Adrenal gland (tissue), 19 donors: ENCODE results near the gene TCEAL1. TPM values are rescaled to one million over a fixed set of nuclear protein-coding genes. Genes with fewer than 3 reads are reported as not detected.

Experiments used
- DNase-seq, 7 donors: peaks; one replicate each; pipeline ENCODE4 v3.0.0-alpha.2; 2019 to 2020
- H3K27ac ChIP-seq, 5 donors: fragments of 200-600 bp; sonication (generic) in 4 of 5; 1 replicate in 3 of 5; 2 replicates in 2 of 5; pipeline versions ENCODE4 v1.5.1 to v1.8.0; 2016 to 2020; ENCODE audit warnings: mild to moderate bottlenecking in 1 of 5
- H3K27me3 ChIP-seq: fragments of 200-600 bp; 2 replicates; pipeline ENCODE4 v1.8.0; 2021
- H3K36me3 ChIP-seq, 2 donors: fragments of 200-600 bp; replicated peaks in 1 of 2; 1 replicate in 1 of 2; 2 replicates in 1 of 2; pipeline versions ENCODE4 v1.5.1 to v1.8.0; 2018 to 2022
- H3K4me1 ChIP-seq, 2 donors: fragments of 200-600 bp; replicated peaks in 1 of 2; 1 replicate in 1 of 2; 2 replicates in 1 of 2; pipeline versions ENCODE4 v1.5.1 to v1.8.0; 2018 to 2021
- H3K4me3 ChIP-seq, 4 donors: fragments of 200-600 bp; sonication (generic) in 3 of 4; one replicate each; pipeline ENCODE4 v1.5.1; 2016 to 2018
- H3K9me3 ChIP-seq, 3 donors: fragments of 200-600 bp; sonication (generic) in 1 of 3; replicated peaks in 1 of 3; 1 replicate in 2 of 3; 2 replicates in 1 of 3; pipeline versions ENCODE4 v1.5.1 to v1.8.0; 2016 to 2021
- POLR2A ChIP-seq, 2 donors: fragments of 450-650 bp; IDR thresholded peaks; one replicate each; pipeline ENCODE4 v1.6.1; 2017; ENCODE audit warnings: antibody characterized with exemption in 2 of 2, mild to moderate bottlenecking in 2 of 2, moderate library complexity in 1 of 2
- WGBS, 4 donors: extraction: QIAGEN DNeasy Blood & Tissue Kit in 2 of 4; methylation state at CpG; one replicate each; pipeline versions ENCODE4 v1.1.5 to v1.1.7; 2013 to 2017; 5-methylcytosine and 5-hydroxymethylcytosine counted together
- intact Hi-C, 2 donors: fragments of 100-400 bp; cut with DNase I; formaldehyde crosslinking; loops; one replicate each; pipeline versions ENCODE4 v1.14.1 to v1.15.0; 2022 to 2023
- long read RNA-seq, 10 donors: library from polyadenylated mRNA in 3 of 10; unstranded in 2 of 10; stranded (forward) in 1 of 10; transcript quantifications; one replicate each; pipeline ENCODE4 v2.0.0 and lab custom pipeline, GENCODE V29; 2021 to 2026
- polyA plus RNA-seq, 3 donors: library from polyadenylated mRNA; stranded (reverse); fragments of 200-250 nt in 2 of 3; fragments of 350-450 nt in 1 of 3; fragmentation: Illumina TruSeq in 1 of 3; extraction: RNeasy Lipid Tissue Mini Kit (QIAGEN cat#74804) in 1 of 3; gene quantifications; one replicate each; pipeline ENCODE4 v1.2.3, GENCODE V29; 2013 to 2014
- total RNA-seq, 9 donors: library from RNA; depleted of rRNA in 4 of 9; stranded (reverse); fragments of >200 nt in 4 of 9; fragments of 120-200 nt in 1 of 9; fragmentation: NEBNext Ultra II Directional in 1 of 9; extraction: Animal tissue kit (Norgen Biotek cat#: 25700) in 1 of 9; gene quantifications; one replicate each; pipeline versions ENCODE4 v1.1.0 to v1.2.4, GENCODE V29; 2013 to 2023
- TF ChIP-seq, protein P1 (sequence below), 6 experiments: fragments of 450-650 bp in 4 of 6; fragments of 200-600 bp in 2 of 6; sonication (generic) in 1 of 6; IDR thresholded peaks; 1 replicate in 5 of 6; 2 replicates in 1 of 6; pipeline versions ENCODE4 v1.5.1 to v1.8.0; 2016 to 2021; ENCODE audit warnings: antibody characterized with exemption in 6 of 6, mild to moderate bottlenecking in 2 of 6, moderate library complexity in 1 of 6
- donor health status: healthy with polysubstance abuse.
- donor health status: Bipolar disorder and iron deficiency.
- donor health status: DM: yes; HTN: yes; CAD: no.
- donor health status: DM: no; HTN: no; CAD: no.
- donor health status: DM: no; HTN: no; CAD: no.
- donor health status: DM: yes; HTN: yes; CAD: no.

TCEAL1 gene, protein sequence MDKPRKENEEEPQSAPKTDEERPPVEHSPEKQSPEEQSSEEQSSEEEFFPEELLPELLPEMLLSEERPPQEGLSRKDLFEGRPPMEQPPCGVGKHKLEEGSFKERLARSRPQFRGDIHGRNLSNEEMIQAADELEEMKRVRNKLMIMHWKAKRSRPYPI
- total RNA-seq, result 100 to 1,000 TPM in 2 of 9 donors, 10 to 100 TPM in 7; 45.5 to 240 (median 74.6) TPM
- 10 to 100 TPM; 40.2 to 81.4 (median 64.6) TPM for polyA plus RNA-seq
- long read RNA-seq, donor 1, transcript TCEAL1-201 (3 exons, 1,164 nt), result major isoform, 9 of 24 reads
- long read RNA-seq, donor 1, transcript TCEAL1-202 (3 exons, 1,201 nt), result major isoform, 9 of 24 reads
- long read RNA-seq, donor 1, transcript TCEAL1-204 (2 exons, 766 nt), result minor isoform, 6 of 24 reads
- long read RNA-seq, donor 1, partial matches to known transcripts, result 0 of 24 reads
- long read RNA-seq, donor 1, other reads (novel, unspliced or antisense), result 0 of 24 reads
- long read RNA-seq, donor 2, transcript TCEAL1-201 (3 exons, 1,164 nt), result major isoform, 5 of 12 reads
- long read RNA-seq, donor 2, partial matches to known transcripts, result 0 of 12 reads
- long read RNA-seq, donor 2, other reads (novel, unspliced or antisense), result 0 of 12 reads
- long read RNA-seq, donor 3, transcript TCEAL1-201 (3 exons, 1,164 nt), result major isoform, 7 of 11 reads
- long read RNA-seq, donor 3, partial matches to known transcripts, result 0 of 11 reads
- long read RNA-seq, donor 3, other reads (novel, unspliced or antisense), result 0 of 11 reads
- long read RNA-seq, donor 4, transcript TCEAL1-201 (3 exons, 1,164 nt), result major isoform, 12 of 38 reads
- long read RNA-seq, donor 4, transcript TCEAL1-202 (3 exons, 1,201 nt), result minor isoform, 7 of 38 reads
- long read RNA-seq, donor 4, partial matches to known transcripts, result 10 of 38 reads
- long read RNA-seq, donor 4, other reads (novel, unspliced or antisense), result 5 of 38 reads
- long read RNA-seq, donor 5, transcript TCEAL1-203 (3 exons, 721 nt), result minor isoform, 7 of 57 reads
- long read RNA-seq, donor 5, transcript TCEAL1-201 (3 exons, 1,164 nt), result major isoform, 10 of 57 reads
- long read RNA-seq, donor 5, partial matches to known transcripts, result 19 of 57 reads
- long read RNA-seq, donor 5, other reads (novel, unspliced or antisense), result 18 of 57 reads
- long read RNA-seq, donor 6, transcript TCEAL1-202 (3 exons, 1,201 nt), result minor isoform, 8 of 43 reads
- long read RNA-seq, donor 6, transcript TCEAL1-201 (3 exons, 1,164 nt), result major isoform, 10 of 43 reads
- long read RNA-seq, donor 6, partial matches to known transcripts, result 5 of 43 reads
- long read RNA-seq, donor 6, other reads (novel, unspliced or antisense), result 20 of 43 reads
- long read RNA-seq, donor 7, transcript TCEAL1-201 (3 exons, 1,164 nt), result major isoform, 5 of 8 reads
- long read RNA-seq, donor 7, partial matches to known transcripts, result 0 of 8 reads
- long read RNA-seq, donor 7, other reads (novel, unspliced or antisense), result 0 of 8 reads
- long read RNA-seq, donor 8, transcript TCEAL1-202 (3 exons, 1,201 nt), result minor isoform, 10 of 32 reads
- long read RNA-seq, donor 8, transcript TCEAL1-201 (3 exons, 1,164 nt), result major isoform, 16 of 32 reads
- long read RNA-seq, donor 8, partial matches to known transcripts, result 0 of 32 reads
- long read RNA-seq, donor 8, other reads (novel, unspliced or antisense), result 5 of 32 reads
- long read RNA-seq, donor 9, partial matches to known transcripts, result 15 of 24 reads
- long read RNA-seq, donor 9, other reads (novel, unspliced or antisense), result 0 of 24 reads
- long read RNA-seq, donor 10, partial matches to known transcripts, result 0 of 5 reads
- long read RNA-seq, donor 10, other reads (novel, unspliced or antisense), result 0 of 5 reads

DNA sequence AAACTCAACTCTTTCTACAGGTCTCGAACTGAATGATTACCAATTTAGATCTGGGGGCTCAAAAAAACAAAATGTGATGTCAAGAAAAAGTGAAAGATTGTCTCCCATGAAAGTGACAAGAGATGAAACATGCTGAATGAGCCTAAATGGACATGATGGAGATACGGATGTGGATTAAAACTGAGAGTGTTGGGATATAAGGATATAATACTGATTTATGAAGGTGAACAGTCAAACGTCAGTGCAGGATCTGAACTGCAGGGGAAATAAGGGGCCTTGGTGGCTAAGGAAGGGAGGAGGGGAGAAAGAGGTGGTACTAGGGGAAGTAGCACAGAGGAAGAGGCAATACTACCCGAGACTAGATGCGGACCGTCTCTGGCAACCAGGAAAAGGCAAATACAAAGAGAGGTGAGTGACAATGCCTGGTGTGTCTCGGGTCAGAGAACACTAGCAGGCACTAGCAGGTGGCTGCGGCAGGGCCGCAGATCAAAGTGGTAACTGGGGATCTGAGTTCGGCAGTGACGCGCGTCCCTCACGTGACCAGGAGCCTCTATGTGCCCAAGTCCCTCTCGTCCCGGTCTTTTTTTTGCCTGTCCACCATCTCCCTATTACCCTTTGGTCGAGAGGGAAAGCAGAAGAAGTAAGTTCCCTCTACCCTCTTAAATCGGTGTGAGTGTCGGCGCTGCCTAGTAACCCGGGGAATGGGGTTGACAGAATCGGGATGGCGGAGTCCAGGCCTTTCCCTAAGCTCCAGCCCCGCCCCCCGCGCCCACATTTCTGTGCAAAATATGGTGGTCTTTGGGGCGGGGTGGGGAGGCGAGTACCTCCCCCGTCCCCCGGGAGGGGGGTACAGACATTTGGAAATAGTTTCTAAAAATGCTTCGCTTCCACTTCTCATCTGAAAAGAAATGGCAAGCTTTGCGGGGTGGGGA lies at the start of gene TCEAL1:
Gene TCEAL1, plus strand, starts transcription at position 590 of the 932 bp plus-strand sequence. CDS start 942 bp downstream, outside the sequence.
- DNase-seq, result peak; percentile 60 to 85 (median 76)
- intact Hi-C loops, result no loop called here
- peak within 1 kb of the TSS; percentile 75 to 94 (median 85) for H3K27ac ChIP-seq
- H3K27me3 ChIP-seq, result peaks cover 14% of the 10 kb centered on the region
- WGBS, 4 donors, result 2 to 24% (median 12%) methylated on average over 22 to 32 of the region's 32 CpGs
- no peaks in the 10 kb centered on the region for H3K36me3 ChIP-seq
- H3K4me3 ChIP-seq, result peak within 1 kb of the TSS in 3 of 4 donors; percentile 18 to 60 (median 33)
- H3K9me3 ChIP-seq, result no peaks in the 10 kb centered on the region
- TF ChIP-seq, protein P1, sequence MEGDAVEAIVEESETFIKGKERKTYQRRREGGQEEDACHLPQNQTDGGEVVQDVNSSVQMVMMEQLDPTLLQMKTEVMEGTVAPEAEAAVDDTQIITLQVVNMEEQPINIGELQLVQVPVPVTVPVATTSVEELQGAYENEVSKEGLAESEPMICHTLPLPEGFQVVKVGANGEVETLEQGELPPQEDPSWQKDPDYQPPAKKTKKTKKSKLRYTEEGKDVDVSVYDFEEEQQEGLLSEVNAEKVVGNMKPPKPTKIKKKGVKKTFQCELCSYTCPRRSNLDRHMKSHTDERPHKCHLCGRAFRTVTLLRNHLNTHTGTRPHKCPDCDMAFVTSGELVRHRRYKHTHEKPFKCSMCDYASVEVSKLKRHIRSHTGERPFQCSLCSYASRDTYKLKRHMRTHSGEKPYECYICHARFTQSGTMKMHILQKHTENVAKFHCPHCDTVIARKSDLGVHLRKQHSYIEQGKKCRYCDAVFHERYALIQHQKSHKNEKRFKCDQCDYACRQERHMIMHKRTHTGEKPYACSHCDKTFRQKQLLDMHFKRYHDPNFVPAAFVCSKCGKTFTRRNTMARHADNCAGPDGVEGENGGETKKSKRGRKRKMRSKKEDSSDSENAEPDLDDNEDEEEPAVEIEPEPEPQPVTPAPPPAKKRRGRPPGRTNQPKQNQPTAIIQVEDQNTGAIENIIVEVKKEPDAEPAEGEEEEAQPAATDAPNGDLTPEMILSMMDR (IDR thresholded peaks at IDR 0.05), result peak in 2 of 6 experiments; percentile 16 to 25
- peak in 1 of 2 donors; percentile 55 for TF ChIP-seq POLR2A (IDR thresholded peaks at IDR 0.05)
- H3K4me1 ChIP-seq, result peaks cover 0 to 22% of the 10 kb centered on the region in 2 donors

DNA sequence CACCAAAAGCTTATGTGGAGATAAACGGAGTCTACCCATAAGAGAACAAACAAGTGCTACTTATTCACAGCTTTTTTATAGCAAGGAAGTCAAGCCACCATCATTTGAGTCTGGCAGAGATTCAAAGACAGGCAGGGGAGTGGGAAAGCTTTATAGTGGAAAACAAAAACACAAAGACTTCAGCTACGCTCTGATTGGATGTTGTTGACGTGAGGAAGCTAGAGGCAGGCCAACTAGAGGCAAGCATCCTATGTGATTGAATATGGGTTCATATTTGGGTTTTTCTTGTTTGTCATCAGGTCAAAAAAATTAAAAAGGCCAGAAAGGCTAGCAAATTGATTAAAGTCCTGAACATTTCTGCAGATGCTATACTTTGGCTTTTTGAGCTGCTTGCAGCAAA lies 44.2 kb upstream of the TCEAL1 start:
- intact Hi-C loops, result no loop called here
- Histone ChIP-seq H3K4me3 (peak overlapping the region in 1 of 4 donors; percentile 70), H3K4me1 (peaks cover 0 to 4% of the 10 kb centered on the region in 2 donors), H3K27me3 (no peaks in the 10 kb centered on the region), H3K36me3 (no peaks in the 10 kb centered on the region), H3K27ac (no peak overlapping the region), H3K9me3 (no peaks in the 10 kb centered on the region)
- no peak for DNase-seq
- WGBS, 4 donors, result 64 to 75% (median 73%) methylated on average over 3 of the region's 3 CpGs
- TF ChIP-seq, protein P1 (IDR thresholded peaks at IDR 0.05), result no peak
- TF ChIP-seq POLR2A (IDR thresholded peaks at IDR 0.05), result no peak
